Measurements from ENCODE around the gene STMND1. TPM values are rescaled to one million over a fixed set of nuclear protein-coding genes. Genes with fewer than 3 reads are reported as not detected.

STMND1 gene
- polyA plus RNA-seq, 1 donor from 2014 or later, result not detected

- Mint-ChIP-seq H3K27ac (no peak overlapping the region), H3K9me3 (peaks cover 0 to 2% (median 0%) of the 10 kb centered on the region in 3 donors), H3K4me1 (no peaks in the 10 kb centered on the region), H3K27me3 (peaks cover 4% of the 10 kb centered on the region), H3K36me3 (no peaks in the 10 kb centered on the region), H3K4me3 (no peak overlapping the region)
Observed at GRCh38 chr6:17115251-17116116, 13.6 kb downstream of the STMND1 start.

- H3K4me1 Mint-ChIP-seq, result no peaks in the 10 kb centered on the region
- H3K4me3 Mint-ChIP-seq, result no peak overlapping the region
- H3K9me3 Mint-ChIP-seq, result no peaks in the 10 kb centered on the region
- no peak overlapping the region for H3K27ac Mint-ChIP-seq
- peaks cover 4% of the 10 kb centered on the region for H3K27me3 Mint-ChIP-seq
- no peaks in the 10 kb centered on the region for H3K36me3 Mint-ChIP-seq
Observed at GRCh38 chr6:17116117-17116440, 14.2 kb downstream of the STMND1 start.

GRCh38 chr6:17120019-17120418 lies 18.2 kb downstream of the STMND1 start:
- H3K4me1 Mint-ChIP-seq, result no peaks in the 10 kb centered on the region

GRCh38 chr6:17125407-17125806 lies 23.6 kb downstream of the STMND1 start:
- no peak overlapping the region for H3K27ac Mint-ChIP-seq
- no peaks in the 10 kb centered on the region for H3K4me1 Mint-ChIP-seq
- H3K27me3 Mint-ChIP-seq, result no peaks in the 10 kb centered on the region
- no peaks in the 10 kb centered on the region for H3K36me3 Mint-ChIP-seq
- H3K9me3 Mint-ChIP-seq, result peaks cover 0 to 2% (median 0%) of the 10 kb centered on the region in 3 donors
- no peak overlapping the region for H3K4me3 Mint-ChIP-seq

More at GRCh38 chr6:17120019-17120418, 18.2 kb downstream of the STMND1 start:
- peaks cover 4% of the 10 kb centered on the region for H3K27me3 Mint-ChIP-seq
- H3K4me3 Mint-ChIP-seq, result no peak overlapping the region
- H3K36me3 Mint-ChIP-seq, result no peaks in the 10 kb centered on the region
- no peaks in the 10 kb centered on the region for H3K9me3 Mint-ChIP-seq
- H3K27ac Mint-ChIP-seq, result no peak overlapping the region

GRCh38 chr6:17130786-17131185 lies 28.9 kb downstream of the STMND1 start:
- H3K9me3 Mint-ChIP-seq, result peaks cover 2 to 12% (median 7%) of the 10 kb centered on the region in 3 donors

GRCh38 chr6:17132967-17133366 lies 31.1 kb downstream of the STMND1 start:
- H3K4me3 Mint-ChIP-seq, result no peak overlapping the region
- H3K27me3 Mint-ChIP-seq, result peaks cover 2% of the 10 kb centered on the region
- no peaks in the 10 kb centered on the region for H3K4me1 Mint-ChIP-seq
- H3K36me3 Mint-ChIP-seq, result peaks cover 3% of the 10 kb centered on the region
- no peak overlapping the region for H3K27ac Mint-ChIP-seq
- H3K9me3 Mint-ChIP-seq, result peaks cover 7 to 24% (median 14%) of the 10 kb centered on the region in 3 donors

More at GRCh38 chr6:17130786-17131185, 28.9 kb downstream of the STMND1 start:
- Mint-ChIP-seq H3K27me3 (peaks cover 2% of the 10 kb centered on the region), H3K4me1 (no peaks in the 10 kb centered on the region), H3K27ac (no peak overlapping the region), H3K36me3 (peaks cover 3% of the 10 kb centered on the region), H3K4me3 (no peak overlapping the region)

GRCh38 chr6:17138033-17138432 lies 36.2 kb downstream of the STMND1 start:
- Mint-ChIP-seq H3K27ac (peak overlapping the region in 1 of 3 donors; percentile 5), H3K4me3 (no peak overlapping the region), H3K36me3 (peaks cover 3% of the 10 kb centered on the region), H3K27me3 (peaks cover 2% of the 10 kb centered on the region), H3K9me3 (peaks cover 9 to 42% (median 32%) of the 10 kb centered on the region in 3 donors), H3K4me1 (no peaks in the 10 kb centered on the region)

- Mint-ChIP-seq H3K36me3 (no peaks in the 10 kb centered on the region), H3K27ac (peak overlapping the region in 1 of 3 donors; percentile 71), H3K4me1 (peaks cover 0 to 1% (median 0%) of the 10 kb centered on the region in 3 donors), H3K27me3 (no peaks in the 10 kb centered on the region), H3K9me3 (peaks cover 3 to 37% (median 31%) of the 10 kb centered on the region in 3 donors), H3K4me3 (no peak overlapping the region)
Observed at GRCh38 chr6:17144016-17144415, 42.2 kb downstream of the STMND1 start.

GRCh38 chr6:17149571-17149970 lies 47.7 kb downstream of the STMND1 start:
- Mint-ChIP-seq H3K4me1 (peaks cover 0 to 1% (median 0%) of the 10 kb centered on the region in 3 donors), H3K27me3 (peaks cover 4% of the 10 kb centered on the region), H3K9me3 (peaks cover 0 to 18% (median 16%) of the 10 kb centered on the region in 3 donors), H3K4me3 (no peak overlapping the region), H3K36me3 (no peaks in the 10 kb centered on the region), H3K27ac (no peak overlapping the region)

- Mint-ChIP-seq H3K4me1 (peaks cover 0 to 1% (median 0%) of the 10 kb centered on the region in 3 donors), H3K9me3 (peaks cover 0 to 18% (median 14%) of the 10 kb centered on the region in 3 donors), H3K27ac (no peak overlapping the region), H3K4me3 (no peak overlapping the region), H3K36me3 (no peaks in the 10 kb centered on the region), H3K27me3 (peaks cover 4% of the 10 kb centered on the region)
Observed at GRCh38 chr6:17150096-17150495, 48.2 kb downstream of the STMND1 start.

- H3K36me3 Mint-ChIP-seq, result no peaks in the 10 kb centered on the region
- H3K4me1 Mint-ChIP-seq, result no peaks in the 10 kb centered on the region
- H3K4me3 Mint-ChIP-seq, result no peak overlapping the region
- peaks cover 0 to 18% (median 7%) of the 10 kb centered on the region in 3 donors for H3K9me3 Mint-ChIP-seq
- no peak overlapping the region for H3K27ac Mint-ChIP-seq
- H3K27me3 Mint-ChIP-seq, result peaks cover 4% of the 10 kb centered on the region
Observed at GRCh38 chr6:17151888-17152287, 50.0 kb downstream of the STMND1 start.

- no peaks in the 10 kb centered on the region for H3K36me3 Mint-ChIP-seq
- H3K9me3 Mint-ChIP-seq, result peaks cover 0 to 15% (median 7%) of the 10 kb centered on the region in 3 donors
- H3K4me3 Mint-ChIP-seq, result no peak overlapping the region
- H3K27me3 Mint-ChIP-seq, result peaks cover 4% of the 10 kb centered on the region
- no peaks in the 10 kb centered on the region for H3K4me1 Mint-ChIP-seq
- H3K27ac Mint-ChIP-seq, result no peak overlapping the region
Observed at GRCh38 chr6:17152703-17153102, 50.9 kb downstream of the STMND1 start.

GRCh38 chr6:17156112-17156921 lies 54.5 kb downstream of the STMND1 start:
- H3K27ac Mint-ChIP-seq, result no peak overlapping the region
- H3K4me1 Mint-ChIP-seq, result no peaks in the 10 kb centered on the region
- H3K9me3 Mint-ChIP-seq, result peaks cover 0 to 11% (median 2%) of the 10 kb centered on the region in 3 donors
- H3K27me3 Mint-ChIP-seq, result peaks cover 5% of the 10 kb centered on the region
- H3K36me3 Mint-ChIP-seq, result no peaks in the 10 kb centered on the region
- no peak overlapping the region for H3K4me3 Mint-ChIP-seq

- H3K9me3 Mint-ChIP-seq, result peaks cover 0 to 10% (median 2%) of the 10 kb centered on the region in 3 donors
- H3K27ac Mint-ChIP-seq, result no peak overlapping the region
- H3K4me1 Mint-ChIP-seq, result no peaks in the 10 kb centered on the region
- H3K36me3 Mint-ChIP-seq, result no peaks in the 10 kb centered on the region
- no peak overlapping the region for H3K4me3 Mint-ChIP-seq
- peaks cover 9% of the 10 kb centered on the region for H3K27me3 Mint-ChIP-seq
Observed at GRCh38 chr6:17156966-17157365, 55.1 kb downstream of the STMND1 start.

- peaks cover 0 to 4% (median 0%) of the 10 kb centered on the region in 3 donors for H3K9me3 Mint-ChIP-seq
- H3K4me3 Mint-ChIP-seq, result no peak overlapping the region
- peaks cover 11% of the 10 kb centered on the region for H3K27me3 Mint-ChIP-seq
- H3K4me1 Mint-ChIP-seq, result no peaks in the 10 kb centered on the region
- H3K36me3 Mint-ChIP-seq, result no peaks in the 10 kb centered on the region
- H3K27ac Mint-ChIP-seq, result no peak overlapping the region
Observed at GRCh38 chr6:17157617-17158016, 55.8 kb downstream of the STMND1 start.
